H9 (cell line): Measurements from ENCODE around the gene IMMP2L. TPM values are rescaled to one million over a fixed set of nuclear protein-coding genes. Genes with fewer than 3 reads are reported as not detected.

ENCODE experiments used
- DNase-seq: peaks from one replicate; pipeline ENCODE4 v3.0.0-alpha.2; 2017
- H2AFZ ChIP-seq: one replicate; pipeline ENCODE4 v1.6.1; 2013; ENCODE audit warnings: mild to moderate bottlenecking, low read length, control low read depth, moderate library complexity
- H2AK5ac ChIP-seq: 2 replicates; pipeline ENCODE4 v1.6.1; 2013; ENCODE audit warnings: low read length, control low read depth, mixed read lengths; ENCODE audit not compliant: insufficient read length
- H2BK120ac ChIP-seq: one replicate; pipeline ENCODE4 v1.6.1; 2013; ENCODE audit warnings: low read depth, mild to moderate bottlenecking, low read length, control low read depth, inconsistent platforms; ENCODE audit not compliant: poor library complexity, severe bottlenecking
- H2BK12ac ChIP-seq: 2 replicates; pipeline ENCODE4 v1.6.1; 2013; ENCODE audit warnings: low read length, control low read depth, mixed read lengths, low read depth; ENCODE audit not compliant: insufficient read length
- H2BK15ac ChIP-seq: 2 replicates; pipeline ENCODE4 v1.6.1; 2013; ENCODE audit warnings: low read depth, low read length, control low read depth
- H2BK20ac ChIP-seq: one replicate; pipeline ENCODE4 v1.6.1; 2013; ENCODE audit warnings: low read depth, mild to moderate bottlenecking, low read length, control low read depth, inconsistent platforms; ENCODE audit not compliant: poor library complexity, severe bottlenecking
- H2BK5ac ChIP-seq: 2 replicates; pipeline ENCODE4 v1.6.1; 2013; ENCODE audit warnings: low read length, control low read depth, mixed read lengths; ENCODE audit not compliant: insufficient read length
- H3K14ac ChIP-seq: 2 replicates; pipeline ENCODE4 v1.6.1; 2013; ENCODE audit warnings: low read length, control low read depth; ENCODE audit not compliant: insufficient read depth
- H3K18ac ChIP-seq: 2 replicates; pipeline ENCODE4 v1.6.1; 2013; ENCODE audit warnings: low read depth, mild to moderate bottlenecking, mixed read lengths, low read length, control low read depth; ENCODE audit not compliant: insufficient read length
- H3K23ac ChIP-seq: 2 replicates; pipeline ENCODE4 v1.6.1; 2013; ENCODE audit warnings: low read length, control low read depth, mixed read lengths, low read depth; ENCODE audit not compliant: insufficient read length
- H3K23me2 ChIP-seq: 2 replicates; pipeline ENCODE4 v1.6.1; 2013; ENCODE audit warnings: low read depth, mild to moderate bottlenecking, mixed read lengths, low read length, control low read depth; ENCODE audit not compliant: insufficient read length, poor library complexity, severe bottlenecking
- H3K27ac ChIP-seq: 2 replicates; pipeline ENCODE4 v1.5.1; 2013; ENCODE audit warnings: low read length, control low read depth, mixed read lengths, low read depth; ENCODE audit not compliant: insufficient read length
- H3K27me3 ChIP-seq: 2 replicates; pipeline ENCODE4 v1.6.1; 2013; ENCODE audit warnings: low read length, control low read depth, inconsistent platforms; ENCODE audit not compliant: insufficient read depth
- H3K4ac ChIP-seq: 2 replicates; pipeline ENCODE4 v1.6.1; 2013; ENCODE audit warnings: low read depth, mild to moderate bottlenecking, control low read depth, inconsistent platforms, low read length, moderate library complexity
- H3K4me1 ChIP-seq: 2 replicates; pipeline ENCODE4 v1.6.1; 2013; ENCODE audit warnings: low read length, control low read depth, inconsistent platforms; ENCODE audit not compliant: insufficient read depth
- H3K4me2 ChIP-seq: 2 replicates; pipeline ENCODE4 v1.6.1; 2013; ENCODE audit warnings: low read length, control low read depth, mixed read lengths; ENCODE audit not compliant: insufficient read length, insufficient read depth
- H3K56ac ChIP-seq: 2 replicates; pipeline ENCODE4 v1.6.1; 2013; ENCODE audit warnings: low read depth, mild to moderate bottlenecking, mixed read lengths, low read length, control low read depth; ENCODE audit not compliant: insufficient read length
- H3K79me1 ChIP-seq: 2 replicates; pipeline ENCODE4 v1.6.1; 2013; ENCODE audit warnings: low read depth, mild to moderate bottlenecking, moderate library complexity, low read length, control low read depth, inconsistent platforms; ENCODE audit not compliant: insufficient read depth, poor library complexity, severe bottlenecking
- H3K79me2 ChIP-seq: 2 replicates; pipeline ENCODE4 v1.6.1; 2013; ENCODE audit warnings: low read length, control low read depth, inconsistent platforms; ENCODE audit not compliant: insufficient read depth
- H3K9ac ChIP-seq: 2 replicates; pipeline ENCODE4 v1.6.1; 2013; ENCODE audit warnings: low read length, control low read depth, mixed read lengths; ENCODE audit not compliant: insufficient read length; ENCODE audit errors: extremely low read depth
- H3K9me3 ChIP-seq: one replicate; pipeline ENCODE4 v1.6.1; 2013; ENCODE audit warnings: low read depth, low read length, inconsistent platforms; ENCODE audit not compliant: control insufficient read depth
- H3T11ph ChIP-seq: one replicate; pipeline ENCODE4 v1.6.1; 2013; ENCODE audit warnings: mild to moderate bottlenecking, low read length, control low read depth, inconsistent platforms
- H4K20me1 ChIP-seq: one replicate; pipeline ENCODE4 v1.6.1; 2013; ENCODE audit not compliant: control insufficient read depth, insufficient read length, insufficient read depth
- H4K5ac ChIP-seq: 2 replicates; pipeline ENCODE4 v1.6.1; 2013; ENCODE audit warnings: low read depth, mild to moderate bottlenecking, mixed read lengths, low read length, control low read depth; ENCODE audit not compliant: insufficient read length
- H4K8ac ChIP-seq: replicated peaks from 2 replicates; pipeline ENCODE4 v1.6.1; 2013; ENCODE audit warnings: low read length, control low read depth, mixed read lengths, low read depth; ENCODE audit not compliant: insufficient read length
- H4K91ac ChIP-seq: 2 replicates; pipeline ENCODE4 v1.6.1; 2013; ENCODE audit warnings: low read depth, mild to moderate bottlenecking, moderate library complexity, mixed read lengths, low read length, control low read depth; ENCODE audit not compliant: insufficient read length
- H3K27ac Mint-ChIP-seq, 3 experiments: 2 replicates in 2 of 3; 3 replicates in 1 of 3; pipeline ENCODE4 v1.8.0; 2020 to 2021; ENCODE audit warnings: mixed read lengths in 3 of 3, mild to moderate bottlenecking in 1 of 3, moderate library complexity in 1 of 3
- H3K27me3 Mint-ChIP-seq: 2 replicates; pipeline ENCODE4 v1.8.0; 2021; ENCODE audit warnings: low read depth, mild to moderate bottlenecking, moderate library complexity, mixed read lengths
- H3K36me3 Mint-ChIP-seq, 3 experiments: 2 replicates in 2 of 3; 3 replicates in 1 of 3; pipeline ENCODE4 v1.8.0; 2020 to 2021; ENCODE audit warnings: low read depth in 3 of 3, mixed read lengths in 3 of 3; ENCODE audit not compliant: insufficient read depth in 1 of 3
- H3K4me1 Mint-ChIP-seq, 2 experiments: 2 replicates each; pipeline ENCODE4 v1.8.0; 2020; ENCODE audit warnings: mixed read lengths in 2 of 2
- H3K4me3 Mint-ChIP-seq, 2 experiments: 2 replicates in 1 of 2; 3 replicates in 1 of 2; pipeline ENCODE4 v1.8.0; 2020 to 2021; ENCODE audit warnings: mild to moderate bottlenecking in 2 of 2, mixed read lengths in 2 of 2, moderate library complexity in 1 of 2
- H3K9me3 Mint-ChIP-seq, 2 experiments: 2 replicates in 1 of 2; 3 replicates in 1 of 2; pipeline ENCODE4 v1.8.0; 2020; ENCODE audit warnings: mild to moderate bottlenecking in 2 of 2, mixed read lengths in 2 of 2, moderate library complexity in 1 of 2
- WGBS: extraction: QIAGEN DNeasy Blood & Tissue Kit; methylation state at CpG from one replicate; pipeline ENCODE4 v1.1.7; 2013; ENCODE audit warnings: missing lambda C conversion rate, low lambda C conversion rate, mixed read lengths; ENCODE audit not compliant: insufficient read length; ENCODE audit errors: extremely low coverage; 5-methylcytosine and 5-hydroxymethylcytosine counted together
- total RNA-seq: library from RNA; stranded (reverse); gene quantifications from 2 replicates; pipeline ENCODE4 v1.2.1, GENCODE V29; 2021
- TF ChIP-seq, protein P1 (sequence below): fragments of 200-600 bp; sonication (generic); conservative IDR thresholded peaks from 3 replicates; pipeline ENCODE4 v1.8.0; 2021; ENCODE audit warnings: antibody characterized with exemption, mild to moderate bottlenecking

Gene IMMP2L
- total RNA-seq, 1 experiment from 2014 or later: 14.7 TPM

- Histone ChIP-seq H3K4ac (no peak overlapping the region), H3K9ac (no peak overlapping the region), H4K5ac (no peak overlapping the region), H2BK12ac (no peak overlapping the region), H3K79me1 (no peaks in the 10 kb centered on the region), H3K23ac (no peak overlapping the region), H4K8ac (no peak overlapping the region), H3K23me2 (no peaks in the 10 kb centered on the region), H4K91ac (no peak overlapping the region), H3K4me1 (no peaks in the 10 kb centered on the region), H2BK15ac (no peak overlapping the region), H3K27ac (no peak overlapping the region), H2BK5ac (no peak overlapping the region), H3K4me2 (no peak overlapping the region), H3K14ac (no peak overlapping the region), H3K56ac (no peak overlapping the region), H4K20me1 (no peaks in the 10 kb centered on the region), H2AFZ (no peak overlapping the region), H2AK5ac (no peak overlapping the region), H2BK120ac (no peak overlapping the region), H3K9me3 (no peaks in the 10 kb centered on the region), H3K18ac (no peak overlapping the region), H3K79me2 (no peaks in the 10 kb centered on the region), H3K27me3 (no peaks in the 10 kb centered on the region), H3T11ph (no peak overlapping the region), H2BK20ac (no peak overlapping the region)
- no peaks in the 10 kb centered on the region for H3K4me1 Mint-ChIP-seq
- no peak overlapping the region for H3K27ac Mint-ChIP-seq
- TF ChIP-seq, protein P1, sequence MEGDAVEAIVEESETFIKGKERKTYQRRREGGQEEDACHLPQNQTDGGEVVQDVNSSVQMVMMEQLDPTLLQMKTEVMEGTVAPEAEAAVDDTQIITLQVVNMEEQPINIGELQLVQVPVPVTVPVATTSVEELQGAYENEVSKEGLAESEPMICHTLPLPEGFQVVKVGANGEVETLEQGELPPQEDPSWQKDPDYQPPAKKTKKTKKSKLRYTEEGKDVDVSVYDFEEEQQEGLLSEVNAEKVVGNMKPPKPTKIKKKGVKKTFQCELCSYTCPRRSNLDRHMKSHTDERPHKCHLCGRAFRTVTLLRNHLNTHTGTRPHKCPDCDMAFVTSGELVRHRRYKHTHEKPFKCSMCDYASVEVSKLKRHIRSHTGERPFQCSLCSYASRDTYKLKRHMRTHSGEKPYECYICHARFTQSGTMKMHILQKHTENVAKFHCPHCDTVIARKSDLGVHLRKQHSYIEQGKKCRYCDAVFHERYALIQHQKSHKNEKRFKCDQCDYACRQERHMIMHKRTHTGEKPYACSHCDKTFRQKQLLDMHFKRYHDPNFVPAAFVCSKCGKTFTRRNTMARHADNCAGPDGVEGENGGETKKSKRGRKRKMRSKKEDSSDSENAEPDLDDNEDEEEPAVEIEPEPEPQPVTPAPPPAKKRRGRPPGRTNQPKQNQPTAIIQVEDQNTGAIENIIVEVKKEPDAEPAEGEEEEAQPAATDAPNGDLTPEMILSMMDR: no peak
- WGBS: no CpG with 5 or more reads among the region's 4 CpGs
- no peak overlapping the region; a peak in 1 of 5 replicates for H3K4me3 Mint-ChIP-seq
- H3K36me3 Mint-ChIP-seq: peaks cover 0 to 9% (median 0%) of the 10 kb centered on the region in 3 experiments; a peak in 2 of 7 replicates
- no peak for DNase-seq
- peaks cover 4 to 6% of the 10 kb centered on the region in 2 experiments; a peak in 3 of 5 replicates for H3K9me3 Mint-ChIP-seq
- H3K27me3 Mint-ChIP-seq: no peaks in the 10 kb centered on the region
Measured at GRCh38 chr7:111474723-111475418, 87.4 kb downstream of the IMMP2L start.
